GM15510 (cell line): ENCODE results near the gene ASPG.

Source experiments
- POLR2A ChIP-seq: IDR thresholded peaks from 3 replicates; pipeline ENCODE4 v1.6.1; 2011; ENCODE audit warnings: borderline replicate concordance; ENCODE audit not compliant: insufficient read length; ENCODE audit errors: extremely low read depth

The ASPG gene

GRCh38 chr14:104086661-104087461 lies 1.4 kb downstream of the ASPG start:
- TF ChIP-seq POLR2A, result no peak

GRCh38 chr14:104087505-104087904 lies 2.0 kb downstream of the ASPG start:
- TF ChIP-seq POLR2A, result no peak

GRCh38 chr14:104087981-104088850 lies 2.7 kb downstream of the ASPG start:
- no peak for TF ChIP-seq POLR2A

- no peak for TF ChIP-seq POLR2A
Measured at GRCh38 chr14:104090071-104090748, 4.7 kb downstream of the ASPG start.

GRCh38 chr14:104091061-104091926 lies 5.8 kb downstream of the ASPG start:
- no peak for TF ChIP-seq POLR2A

GRCh38 chr14:104091927-104092771 lies 6.6 kb downstream of the ASPG start:
- TF ChIP-seq POLR2A, result no peak

GRCh38 chr14:104092931-104093365 lies 7.4 kb downstream of the ASPG start:
- no peak for TF ChIP-seq POLR2A

GRCh38 chr14:104093366-104094055 lies 8.0 kb downstream of the ASPG start:
- no peak for TF ChIP-seq POLR2A

GRCh38 chr14:104094056-104094708 lies 8.7 kb downstream of the ASPG start:
- no peak for TF ChIP-seq POLR2A

- no peak for TF ChIP-seq POLR2A
Measured at GRCh38 chr14:104094709-104095425, 9.4 kb downstream of the ASPG start.

GRCh38 chr14:104095426-104096310 lies 10.2 kb downstream of the ASPG start:
- TF ChIP-seq POLR2A, result no peak
